B cell (primary cell): ENCODE results near the gene ATP6V0E2.

Experiments used
- EZH2 ChIP-seq: IDR thresholded peaks from 2 replicates; pipeline ENCODE4 v1.6.1; 2012; ENCODE audit warnings: borderline replicate concordance, low read depth, mild to moderate bottlenecking, moderate library complexity, low read length; ENCODE audit not compliant: insufficient read depth, poor library complexity, severe bottlenecking
- TF ChIP-seq, protein P1 (sequence below): fragments of 200-600 bp; IDR thresholded peaks from one replicate; pipeline ENCODE4 v1.8.0; 2022; ENCODE audit warnings: antibody characterized with exemption, mild to moderate bottlenecking

DNA sequence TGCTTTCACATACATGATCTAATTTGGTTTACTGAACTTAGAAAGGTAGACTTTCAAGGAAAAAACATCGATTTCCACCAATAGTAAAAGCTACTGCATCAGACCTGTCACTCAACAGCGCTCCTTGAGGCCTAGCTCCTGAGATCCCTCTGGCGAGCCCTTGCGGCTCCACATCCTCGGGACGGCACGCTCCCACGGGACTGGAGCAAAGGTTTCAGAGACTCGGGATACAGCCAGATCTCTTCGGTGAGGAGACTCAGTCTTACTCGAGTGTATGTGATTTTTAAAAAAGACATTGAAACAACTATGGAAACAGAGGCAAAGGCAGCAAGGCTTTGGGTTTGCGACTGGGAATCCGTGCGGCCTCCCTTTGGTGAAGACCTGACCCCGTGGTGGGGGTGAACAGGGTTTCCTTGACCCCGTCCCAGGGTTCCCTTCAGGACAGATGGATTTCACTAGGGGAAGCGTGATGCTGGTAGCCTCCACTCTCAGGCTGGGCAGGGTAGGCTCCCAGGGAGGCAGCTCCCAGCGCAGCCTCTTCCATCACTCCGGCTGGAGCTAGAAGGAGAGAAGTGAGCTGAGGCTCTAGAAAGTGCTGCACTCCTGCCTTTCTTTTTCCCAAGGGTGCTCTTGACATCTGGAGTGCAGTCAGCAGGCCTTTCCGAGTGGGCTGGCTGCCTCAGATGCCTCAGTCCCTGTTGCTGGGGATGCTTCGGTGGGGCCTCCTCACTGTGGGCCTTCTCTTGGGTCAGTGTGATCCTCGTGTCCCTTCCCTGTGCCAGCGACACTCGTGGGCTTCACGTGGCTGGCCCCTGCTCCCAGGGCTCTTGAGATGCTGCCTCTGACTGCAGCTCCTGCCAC, 5.8 kb upstream of the ATP6V0E2 start:
- TF ChIP-seq EZH2 = no peak
- TF ChIP-seq, protein P1, sequence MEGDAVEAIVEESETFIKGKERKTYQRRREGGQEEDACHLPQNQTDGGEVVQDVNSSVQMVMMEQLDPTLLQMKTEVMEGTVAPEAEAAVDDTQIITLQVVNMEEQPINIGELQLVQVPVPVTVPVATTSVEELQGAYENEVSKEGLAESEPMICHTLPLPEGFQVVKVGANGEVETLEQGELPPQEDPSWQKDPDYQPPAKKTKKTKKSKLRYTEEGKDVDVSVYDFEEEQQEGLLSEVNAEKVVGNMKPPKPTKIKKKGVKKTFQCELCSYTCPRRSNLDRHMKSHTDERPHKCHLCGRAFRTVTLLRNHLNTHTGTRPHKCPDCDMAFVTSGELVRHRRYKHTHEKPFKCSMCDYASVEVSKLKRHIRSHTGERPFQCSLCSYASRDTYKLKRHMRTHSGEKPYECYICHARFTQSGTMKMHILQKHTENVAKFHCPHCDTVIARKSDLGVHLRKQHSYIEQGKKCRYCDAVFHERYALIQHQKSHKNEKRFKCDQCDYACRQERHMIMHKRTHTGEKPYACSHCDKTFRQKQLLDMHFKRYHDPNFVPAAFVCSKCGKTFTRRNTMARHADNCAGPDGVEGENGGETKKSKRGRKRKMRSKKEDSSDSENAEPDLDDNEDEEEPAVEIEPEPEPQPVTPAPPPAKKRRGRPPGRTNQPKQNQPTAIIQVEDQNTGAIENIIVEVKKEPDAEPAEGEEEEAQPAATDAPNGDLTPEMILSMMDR = no peak
